NCI-H1048 (cell line): ENCODE measurements around the gene RRM1.
"Not testable (repeated sequence)": the region's sequence is repeated elsewhere in the genome, so short reads cannot be mapped to it uniquely, and the experiment has no call there.

Experiments used
- DNase-seq: peaks from one replicate; lab custom pipeline; 2025; lab: John Stamatoyannopoulos, UW

Gene RRM1

DNA sequence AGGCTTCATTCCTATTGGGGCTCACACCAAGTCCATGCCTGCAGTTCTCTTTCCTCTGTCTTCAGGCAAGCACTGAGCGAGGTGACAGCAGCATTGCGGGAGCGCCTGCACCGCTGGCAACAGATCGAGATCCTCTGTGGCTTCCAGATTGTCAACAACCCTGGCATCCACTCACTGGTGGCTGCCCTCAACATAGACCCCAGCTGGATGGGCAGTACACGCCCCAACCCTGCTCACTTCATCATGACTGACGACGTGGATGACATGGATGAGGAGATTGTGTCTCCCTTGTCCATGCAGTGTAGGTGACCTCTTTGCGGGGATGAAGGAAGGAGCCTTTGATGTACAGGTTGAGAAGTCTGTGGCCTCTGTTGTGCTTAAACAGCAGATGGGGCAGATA, 11.4 kb upstream of the RRM1 start:
- DNase-seq, result no peak

DNA sequence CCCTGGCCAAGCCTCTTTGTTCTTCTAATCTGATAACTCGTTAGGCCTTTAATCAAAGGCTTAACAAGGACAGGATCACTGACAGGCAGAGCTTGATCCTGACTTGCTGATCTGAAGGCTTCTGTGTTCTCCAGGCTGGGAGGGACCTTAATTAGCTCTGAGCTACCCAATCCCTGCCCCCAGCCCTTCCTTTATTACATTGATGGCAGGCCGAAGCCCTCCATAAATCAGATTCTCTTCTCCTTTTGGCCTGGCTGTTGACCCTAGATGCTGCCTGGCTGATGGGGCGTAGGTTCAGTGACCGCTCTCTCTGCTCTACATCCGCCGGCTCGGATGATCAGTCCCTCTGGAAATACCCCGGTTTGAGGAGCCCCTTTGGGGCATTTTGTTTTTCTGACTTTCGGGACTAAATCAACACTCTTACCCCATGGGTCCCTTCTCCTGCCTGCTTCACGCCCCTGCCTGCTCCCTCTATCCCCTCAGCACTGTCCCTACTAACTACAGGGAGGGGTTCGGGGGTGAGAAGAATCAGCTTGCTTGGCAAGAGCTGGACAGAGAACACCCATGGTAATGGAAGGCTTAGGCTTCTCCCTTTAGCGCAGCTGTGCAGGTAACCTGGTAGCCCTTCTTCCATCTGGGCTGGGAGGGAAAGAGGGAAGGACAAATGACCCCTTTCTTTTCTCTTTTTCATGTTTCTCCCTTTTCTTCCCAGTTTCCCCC, 10.0 kb upstream of the RRM1 start:
- DNase-seq, result no peak

DNA sequence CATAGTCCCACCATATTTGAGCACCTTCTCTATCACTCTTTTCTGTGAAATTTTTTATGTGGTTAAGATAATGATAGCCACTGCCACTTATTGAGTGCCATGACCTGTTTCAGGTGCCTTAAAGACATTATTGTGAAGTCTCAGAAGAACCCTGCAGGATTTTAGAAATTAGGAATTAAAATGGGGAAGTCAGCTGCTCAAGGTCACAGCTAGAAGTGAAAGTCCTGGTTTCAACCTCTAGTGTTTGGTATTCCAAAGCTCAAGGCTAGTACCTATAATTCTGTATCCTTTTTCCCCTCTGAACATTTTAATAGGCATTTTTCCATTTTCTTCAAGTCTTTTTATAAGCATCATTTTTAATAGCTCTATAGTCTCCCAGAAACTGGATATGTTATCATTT, 9.0 kb upstream of the RRM1 start:
- DNase-seq, result no peak

DNA sequence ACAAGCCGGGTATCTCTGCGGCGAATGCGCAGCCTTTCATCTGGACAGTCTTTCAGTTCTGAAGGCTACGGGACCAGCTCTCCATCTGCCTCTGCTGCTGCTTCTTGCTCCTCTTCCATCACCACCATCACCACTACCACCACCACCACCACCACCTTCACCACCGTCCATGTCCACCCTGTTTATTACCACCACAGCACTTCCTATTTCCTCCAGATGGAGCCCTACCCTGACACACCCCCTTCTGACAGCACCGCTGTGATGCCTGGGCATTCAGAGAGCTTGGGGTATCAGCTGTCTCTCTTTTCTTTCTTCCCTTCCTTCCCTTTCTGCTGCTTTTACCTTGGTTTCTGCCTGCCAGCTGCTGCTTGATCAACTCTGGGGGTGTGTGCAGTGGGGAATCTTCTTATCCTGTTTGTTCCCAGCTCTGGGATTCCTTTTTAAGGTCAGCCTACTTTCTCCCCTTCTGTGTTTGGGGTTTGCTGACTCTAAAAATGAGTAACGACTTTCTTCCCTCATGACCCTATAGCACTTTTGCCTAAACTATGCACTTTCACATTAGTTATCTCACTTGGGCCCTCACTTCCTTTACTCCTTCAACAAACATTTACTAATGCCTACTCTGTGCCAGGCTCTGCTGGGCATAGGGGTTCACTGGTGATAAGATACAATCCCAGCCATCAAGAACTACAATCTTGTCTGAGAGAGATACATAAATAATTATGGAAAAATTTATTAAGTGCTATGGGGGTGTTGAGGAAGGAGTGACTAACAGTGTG, 7.8 kb upstream of the RRM1 start:
- DNase-seq, result no peak

DNA sequence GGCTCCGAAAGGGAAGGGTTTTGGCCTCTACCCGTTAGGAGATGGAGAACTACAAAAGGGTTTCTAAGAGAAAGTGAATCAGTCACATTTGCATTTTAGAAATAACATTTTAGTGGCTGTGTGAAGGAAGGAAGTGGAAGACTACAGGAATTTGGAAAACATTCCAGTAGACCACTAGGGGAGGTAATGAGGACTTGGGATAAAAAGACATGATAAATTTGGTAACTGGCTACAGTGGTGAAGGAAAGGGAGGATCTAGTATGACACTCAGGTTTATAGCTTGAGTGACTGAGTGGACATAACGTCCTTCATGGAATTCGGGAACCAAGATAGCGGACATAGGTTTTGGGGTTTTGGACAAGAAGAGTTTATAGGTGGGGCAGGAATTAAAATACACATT, 7.0 kb upstream of the RRM1 start:
- DNase-seq, result no peak

DNA sequence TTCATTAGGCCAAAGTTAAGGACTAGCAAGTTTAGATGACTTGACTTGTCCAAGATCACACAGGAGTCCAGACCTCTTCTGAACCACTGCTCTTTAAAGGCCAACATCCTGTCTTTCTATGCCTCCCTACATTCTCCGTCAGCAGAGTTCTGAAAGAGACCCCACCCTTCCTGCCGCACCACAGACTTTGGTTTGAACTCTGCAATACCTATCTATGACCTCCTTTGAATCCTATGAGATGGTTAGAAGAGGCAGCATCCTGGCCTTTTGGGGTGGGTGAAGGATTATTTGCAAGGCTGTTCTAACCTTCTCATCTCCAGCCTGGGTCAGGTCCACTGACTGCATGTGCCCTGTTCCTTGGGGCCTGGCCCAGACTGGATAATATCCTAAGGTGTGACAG, 4.3 kb upstream of the RRM1 start:
- no peak for DNase-seq

DNA sequence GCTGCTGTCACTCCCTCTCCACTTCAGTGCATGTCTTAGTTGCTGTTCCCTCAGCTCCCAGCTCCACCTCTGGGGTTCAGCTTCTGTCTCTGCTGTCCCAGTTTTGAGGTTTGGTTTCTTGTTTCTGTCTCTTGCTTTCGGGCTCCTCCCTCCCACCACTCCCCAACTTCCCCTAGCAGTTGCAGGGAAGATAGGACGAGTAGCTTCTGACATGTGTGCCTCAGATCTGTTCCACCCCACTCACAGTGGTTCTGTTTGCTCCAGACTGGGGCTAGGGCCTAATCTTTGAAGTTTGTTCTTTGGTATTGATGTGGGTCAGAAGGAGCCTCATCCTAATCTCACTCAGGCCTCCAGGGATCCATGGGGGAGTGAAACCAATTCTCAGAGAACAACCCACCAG, 2.6 kb upstream of the RRM1 start:
- no peak for DNase-seq

DNA sequence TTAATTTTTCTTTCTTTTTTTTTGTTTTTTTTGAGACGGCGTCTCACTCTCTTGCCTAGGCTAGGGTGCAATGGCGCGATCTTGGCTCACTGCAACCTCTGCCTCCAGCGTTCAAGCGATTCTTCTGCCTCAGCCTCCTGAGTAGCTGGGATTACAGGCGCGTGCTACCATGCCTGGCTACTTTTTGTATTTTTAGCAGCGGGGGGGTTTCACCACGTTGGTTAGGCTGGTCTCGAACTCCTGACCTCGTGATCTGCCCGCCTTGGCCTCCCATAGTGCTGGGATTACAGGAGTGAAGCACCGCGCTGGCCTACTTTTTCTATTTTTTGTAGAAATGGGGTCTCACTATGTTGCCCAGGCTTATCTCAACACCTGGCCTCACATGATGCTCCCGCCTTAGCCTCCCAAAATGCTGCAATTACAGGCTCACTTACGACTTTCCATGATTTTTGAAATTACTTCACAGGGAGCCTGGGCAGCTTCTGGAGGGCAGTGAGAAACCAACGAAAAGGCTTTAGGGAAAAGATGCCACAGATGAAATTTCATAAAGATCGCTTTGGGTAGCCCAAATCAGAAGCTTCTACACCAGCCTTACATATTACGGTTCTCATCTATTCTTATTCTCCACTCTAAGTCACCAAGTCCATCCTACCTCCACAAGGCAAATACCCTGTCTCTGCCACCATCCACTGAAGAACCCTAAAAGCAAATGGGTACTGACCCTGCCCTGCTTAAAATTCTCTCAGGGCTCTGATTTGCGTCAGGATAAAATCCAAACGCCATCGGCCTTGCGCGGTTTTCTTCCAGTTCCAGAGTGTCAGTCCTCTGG, 866 bp upstream of the RRM1 start:
- no peak for DNase-seq

DNA sequence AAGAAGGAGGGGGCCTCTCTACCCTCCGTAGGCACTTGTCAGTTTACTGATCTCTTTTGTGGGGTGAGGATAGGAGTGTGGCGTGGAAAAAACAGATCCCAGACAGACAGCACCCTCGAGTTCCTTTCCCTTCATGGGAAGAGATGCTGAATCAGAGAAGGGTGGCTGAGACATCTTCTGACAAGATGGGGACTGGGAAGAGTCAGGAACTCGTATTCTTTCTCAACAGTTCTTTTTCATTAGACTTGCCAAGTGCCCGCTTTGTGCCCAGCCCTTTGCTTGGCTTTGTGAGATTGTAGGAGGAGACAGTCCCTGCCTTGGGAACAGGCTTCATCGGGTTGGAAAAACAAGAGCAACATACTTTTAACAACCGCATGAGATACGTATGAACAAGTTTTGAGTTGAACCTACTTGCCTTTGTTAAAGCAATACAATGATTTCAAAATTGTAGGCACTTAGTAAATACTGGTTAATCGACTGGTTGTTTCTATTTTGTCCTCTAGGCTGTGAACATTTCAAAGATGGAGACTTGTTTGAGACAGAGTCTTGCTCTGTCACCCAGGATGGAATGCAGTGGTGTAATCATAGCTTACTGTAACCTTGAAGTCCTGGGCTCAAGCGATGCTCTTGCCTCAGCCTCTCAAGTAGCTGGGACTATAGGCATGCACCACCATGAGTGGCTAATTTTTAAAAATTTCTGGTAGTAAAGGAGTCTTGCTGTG, 1.1 kb downstream of the RRM1 start:
- no peak for DNase-seq

DNA sequence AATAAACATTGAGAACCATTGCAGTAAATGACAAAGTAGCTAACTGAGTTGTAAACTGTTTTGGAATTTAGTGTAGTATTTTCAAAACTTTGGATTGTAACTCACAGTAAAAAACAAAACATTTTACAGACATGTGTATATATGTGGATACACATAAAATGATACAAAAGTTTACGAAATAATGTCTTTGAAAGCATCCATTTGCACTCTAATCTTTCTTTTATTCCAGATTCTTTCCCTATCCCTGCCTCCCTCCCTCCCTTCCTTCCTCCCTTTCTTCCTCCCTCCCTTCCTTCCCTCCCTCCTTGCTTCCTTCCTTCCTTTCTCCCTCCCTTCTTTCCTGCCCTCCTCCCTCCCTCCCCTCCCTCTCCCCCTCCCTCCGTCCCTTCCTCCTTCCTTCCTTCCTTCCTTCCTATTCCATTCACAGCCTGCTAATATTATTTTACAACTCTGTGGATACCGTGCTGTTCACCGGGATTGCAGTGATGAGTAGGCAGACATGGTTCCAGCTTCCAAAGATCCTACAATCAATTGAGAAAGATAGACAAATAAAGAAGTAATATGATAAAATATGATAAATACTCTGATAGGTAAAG, 3.5 kb downstream of the RRM1 start:
- DNase-seq, result no peak

DNA sequence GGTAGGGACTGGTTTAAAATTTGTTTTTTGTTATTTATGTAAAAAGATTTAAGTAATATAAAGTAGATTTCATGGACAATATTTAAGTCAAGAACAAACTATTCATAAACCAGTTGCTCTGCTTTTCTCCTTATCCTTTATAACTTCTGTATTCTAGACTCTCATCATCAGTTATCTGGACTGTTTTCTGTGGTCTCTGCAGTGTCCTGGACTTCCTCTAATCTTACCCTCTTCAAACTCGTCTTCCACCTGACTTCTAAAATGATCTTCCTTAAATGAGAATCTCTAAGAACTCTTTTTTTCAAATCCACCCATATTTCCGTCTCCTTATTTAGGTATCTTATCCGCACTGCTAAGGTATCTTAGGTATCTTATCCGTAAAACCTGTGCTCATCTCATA, 8.1 kb downstream of the RRM1 start:
- DNase-seq, result no peak

DNA sequence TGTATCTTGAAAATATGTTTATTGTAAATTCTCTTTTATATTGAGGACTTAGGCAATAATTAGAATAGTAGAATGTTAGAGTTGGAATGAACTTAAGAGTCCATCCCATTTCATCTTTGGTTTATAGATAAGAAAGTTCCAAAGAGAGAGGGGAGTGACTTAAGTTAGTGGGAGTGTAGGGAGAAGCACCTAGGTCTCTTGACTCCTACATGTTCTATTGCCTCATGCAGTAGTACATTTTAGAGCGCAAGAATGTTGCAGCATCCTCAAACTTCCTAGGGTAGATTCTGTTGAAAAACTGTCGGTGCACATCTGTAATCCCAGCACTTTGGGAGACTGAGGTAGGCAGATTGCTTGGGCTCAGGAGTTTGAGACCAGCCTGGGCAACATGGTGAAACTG, 8.7 kb downstream of the RRM1 start:
- no peak for DNase-seq

DNA sequence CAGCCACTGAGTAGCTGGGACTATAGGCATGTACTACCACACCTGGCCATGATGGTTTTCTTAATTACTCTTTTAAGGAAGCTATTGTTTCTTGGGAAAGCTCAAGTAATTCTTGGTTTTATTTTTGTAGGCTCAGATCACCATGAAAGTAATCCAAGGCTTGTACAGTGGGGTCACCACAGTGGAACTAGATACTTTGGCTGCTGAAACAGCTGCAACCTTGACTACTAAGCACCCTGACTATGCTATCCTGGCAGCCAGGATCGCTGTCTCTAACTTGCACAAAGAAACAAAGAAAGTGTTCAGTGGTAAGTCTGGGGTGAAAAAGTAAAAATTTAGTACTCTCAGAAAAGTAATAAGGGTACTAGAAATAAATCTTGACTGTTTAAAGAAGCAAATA, 11.3 kb downstream of the RRM1 start:
- DNase-seq, result no peak

DNA sequence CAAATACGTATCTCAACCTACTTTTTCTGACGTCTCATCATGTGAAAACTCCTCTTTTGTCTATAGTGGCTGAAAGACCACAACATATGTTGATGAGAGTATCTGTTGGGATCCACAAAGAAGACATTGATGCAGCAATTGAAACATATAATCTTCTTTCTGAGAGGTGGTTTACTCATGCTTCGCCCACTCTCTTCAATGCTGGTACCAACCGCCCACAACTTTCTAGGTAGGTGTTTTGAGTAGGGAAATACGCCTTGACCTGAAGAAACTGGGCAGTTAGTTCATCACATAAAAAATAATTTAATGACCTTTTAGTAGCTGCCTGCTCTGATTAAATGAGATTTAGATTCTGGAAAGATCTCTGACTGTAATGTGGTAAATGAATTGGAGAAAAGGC, 17.2 kb downstream of the RRM1 start:
- no peak for DNase-seq

DNA sequence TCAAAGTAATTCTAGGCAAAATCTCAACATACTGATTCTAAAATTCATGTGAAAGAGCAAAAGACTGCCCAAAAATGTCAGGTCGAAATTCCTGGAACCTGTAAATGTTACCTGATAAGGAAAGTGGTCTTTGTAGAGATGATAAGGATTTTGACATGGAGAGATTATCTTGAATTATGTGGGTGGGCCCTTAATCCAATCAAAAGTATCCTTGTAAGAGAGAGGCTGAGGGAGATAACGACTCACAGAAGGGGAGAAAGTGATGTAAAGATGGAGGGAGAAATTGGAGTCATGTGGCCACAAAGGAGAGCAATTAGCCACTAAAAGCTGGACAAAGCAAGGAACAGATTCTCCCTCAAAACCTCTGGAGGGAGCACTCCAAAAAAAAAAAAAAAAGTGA, 20.5 kb downstream of the RRM1 start:
- no peak for DNase-seq

DNA sequence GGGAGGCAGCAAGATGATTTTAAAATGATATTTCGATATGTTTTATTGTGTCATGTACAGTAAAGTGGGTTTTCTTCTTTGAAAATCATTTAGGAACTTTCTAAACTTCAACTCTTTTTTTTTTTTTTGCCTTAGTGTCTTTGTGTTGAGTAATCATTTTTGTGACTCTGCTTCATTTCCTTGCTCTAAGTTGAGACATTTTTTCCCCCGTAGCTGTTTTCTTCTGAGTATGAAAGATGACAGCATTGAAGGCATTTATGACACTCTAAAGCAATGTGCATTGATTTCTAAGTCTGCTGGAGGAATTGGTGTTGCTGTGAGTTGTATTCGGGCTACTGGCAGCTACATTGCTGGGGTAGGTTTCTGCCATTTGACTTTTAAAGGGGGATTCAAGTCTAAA, 23.5 kb downstream of the RRM1 start:
- DNase-seq, result no peak

DNA sequence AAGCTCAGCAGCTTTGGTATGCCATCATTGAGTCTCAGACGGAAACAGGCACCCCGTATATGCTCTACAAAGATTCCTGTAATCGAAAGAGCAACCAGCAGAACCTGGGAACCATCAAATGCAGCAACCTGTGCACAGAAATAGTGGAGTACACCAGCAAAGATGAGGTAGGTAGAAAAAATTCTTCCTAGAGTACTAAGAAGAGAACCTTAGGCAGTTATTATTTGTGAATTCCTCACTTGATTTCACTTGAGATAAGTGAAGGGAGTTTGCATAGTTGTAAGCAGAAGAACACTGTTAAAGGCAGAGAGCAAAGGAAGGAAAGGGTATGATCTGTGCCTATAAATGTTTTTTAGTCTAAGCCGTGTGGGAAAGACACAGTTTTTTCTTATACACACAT, 28.6 kb downstream of the RRM1 start:
- DNase-seq, result no peak

DNA sequence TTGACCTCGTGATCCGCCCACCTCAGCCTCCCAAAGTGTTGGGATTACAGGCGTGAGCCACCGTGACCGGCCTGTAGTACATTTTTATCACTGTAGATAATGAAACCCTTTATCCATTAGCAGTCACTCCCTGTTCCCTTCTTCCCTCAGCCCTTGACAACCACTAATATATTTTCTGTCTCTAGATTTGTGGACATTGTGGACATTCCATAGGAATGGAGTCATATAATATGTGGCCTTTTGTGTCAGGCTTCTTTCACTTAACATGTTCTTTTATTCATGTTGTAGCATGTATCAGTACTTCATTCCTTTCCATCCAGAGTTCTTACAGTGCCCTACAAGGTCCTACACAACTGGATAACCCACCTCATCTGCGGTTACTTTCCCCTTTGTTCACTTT, 30.5 kb downstream of the RRM1 start:
- no peak for DNase-seq

DNA sequence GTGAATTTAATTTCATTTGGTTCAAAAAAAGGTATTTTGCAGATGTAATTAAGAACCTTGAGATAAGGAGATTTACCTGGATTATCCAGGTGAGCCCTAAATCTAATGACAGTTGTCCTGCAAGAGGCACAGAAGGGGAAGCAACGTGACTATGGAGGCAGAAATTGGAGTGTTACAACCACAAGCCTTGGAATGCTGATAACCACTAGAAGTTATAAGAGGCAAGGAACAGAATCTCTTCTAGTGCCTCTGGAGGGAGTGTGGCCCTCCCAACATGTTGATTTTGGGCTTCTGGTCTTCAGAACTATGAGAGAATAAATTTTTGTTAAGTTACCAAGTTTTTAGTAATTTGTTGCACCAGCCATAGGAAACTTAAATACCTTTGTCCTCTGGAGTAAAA, 32.8 kb downstream of the RRM1 start:
- no peak for DNase-seq

DNA sequence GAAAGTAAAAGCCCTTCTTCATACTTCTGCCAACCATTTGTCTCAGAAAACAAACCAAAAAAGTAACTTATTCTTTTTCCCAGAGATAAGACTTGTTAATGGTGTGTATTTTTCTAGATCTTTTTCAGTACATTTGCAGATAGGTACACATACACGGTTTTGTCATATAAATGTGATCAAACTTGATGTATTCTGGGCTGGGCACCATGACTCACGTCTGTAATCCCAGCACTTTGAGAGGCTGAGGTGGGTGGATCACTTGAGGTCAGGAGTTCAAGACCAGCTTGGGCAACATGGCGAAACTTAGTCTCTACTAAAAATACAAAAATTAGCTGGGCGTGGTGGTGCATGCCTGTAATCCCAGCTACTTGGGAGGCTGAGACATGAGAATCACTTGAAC, 35.6 kb downstream of the RRM1 start:
- DNase-seq, result not testable (repeated sequence)

DNA sequence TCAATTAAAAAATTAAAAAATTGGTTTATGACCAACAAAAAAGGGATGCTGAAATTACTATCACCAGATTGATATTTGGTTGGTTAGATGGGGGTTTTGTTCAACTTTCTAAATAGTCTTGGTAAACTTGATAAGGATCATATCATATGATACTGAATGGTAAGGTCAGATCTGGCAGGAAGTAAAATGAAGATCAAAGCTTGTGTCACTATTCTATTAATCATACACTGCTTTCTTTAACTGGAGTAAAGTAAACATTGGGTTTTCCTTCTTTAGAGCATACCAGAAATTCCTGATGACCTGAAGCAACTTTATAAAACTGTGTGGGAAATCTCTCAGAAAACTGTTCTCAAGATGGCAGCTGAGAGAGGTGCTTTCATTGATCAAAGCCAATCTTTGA, 40.2 kb downstream of the RRM1 start:
- DNase-seq, result no peak

DNA sequence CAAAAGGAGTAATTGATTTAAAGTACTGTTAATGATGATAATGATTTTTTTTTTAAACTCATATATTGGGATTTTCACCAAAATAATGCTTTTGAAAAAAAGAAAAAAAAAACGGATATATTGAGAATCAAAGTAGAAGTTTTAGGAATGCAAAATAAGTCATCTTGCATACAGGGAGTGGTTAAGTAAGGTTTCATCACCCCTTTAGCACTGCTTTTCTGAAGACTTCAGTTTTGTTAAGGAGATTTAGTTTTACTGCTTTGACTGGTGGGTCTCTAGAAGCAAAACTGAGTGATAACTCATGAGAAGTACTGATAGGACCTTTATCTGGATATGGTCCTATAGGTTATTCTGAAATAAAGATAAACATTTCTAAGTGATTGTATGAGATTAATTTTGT, 43.9 kb downstream of the RRM1 start:
- DNase-seq, result no peak
